Measurements from ENCODE around the gene NBEA.

NBEA gene

GRCh38 chr13:35592457-35592856 is 650.4 kb downstream of the NBEA start:
- no peak overlapping the region for H3K27ac ChIP-seq (replicated peaks; ENCODE audit: low read length)
- no peak overlapping the region for H2BK5ac ChIP-seq (ENCODE audit: low read length)
- DNase-seq (ENCODE audit: low spot score), result no peak
- no peak overlapping the region for H4K91ac ChIP-seq (ENCODE audit: low read depth, low read length, poor library complexity)
- H2AFZ ChIP-seq (ENCODE audit: low read length), result no peak overlapping the region
- H3K9ac ChIP-seq (ENCODE audit: low read depth, low read length, poor library complexity), result no peak overlapping the region
- no CpG with 5 or more reads among the region's 4 CpGs for WGBS, 2 donors (ENCODE audit: extremely low coverage in 2 of 2, insufficient read length in 2 of 2, insufficient replicate concordance in 1 of 2)
- H3K4ac ChIP-seq (ENCODE audit: low read length), result no peak overlapping the region
- H3K36me3 ChIP-seq (replicated peaks in 1 of 2; ENCODE audit: control insufficient read depth in 2 of 2, insufficient read depth in 2 of 2, low read length in 2 of 2), result no peaks in the 10 kb centered on the region
- H3K18ac ChIP-seq (ENCODE audit: low read length), result no peak overlapping the region
- no peak overlapping the region for H3K23ac ChIP-seq (ENCODE audit: low read depth, low read length, poor library complexity)
- H3K9me3 ChIP-seq (replicated peaks in 1 of 2; ENCODE audit: control insufficient read depth in 2 of 2, insufficient read depth in 1 of 2, low read depth in 1 of 2, low read length in 2 of 2), result no peaks in the 10 kb centered on the region
- no peak overlapping the region for H2AK5ac ChIP-seq (ENCODE audit: low read depth, low read length)
- H3K14ac ChIP-seq (ENCODE audit: low read length), result no peak overlapping the region
- no peak overlapping the region for H2BK120ac ChIP-seq (ENCODE audit: low read depth, low read length)
- no peak overlapping the region for H3K4me3 ChIP-seq (ENCODE audit: low read length in 2 of 2)
- no peak overlapping the region for H4K8ac ChIP-seq (ENCODE audit: low read depth, low read length)
- H3K4me1 ChIP-seq (ENCODE audit: control insufficient read depth in 2 of 2, insufficient read depth in 1 of 2, low read depth in 1 of 2, low read length in 2 of 2), result peaks cover 0 to 2% of the 10 kb centered on the region in 2 donors
- no peak overlapping the region for H3K4me2 ChIP-seq (ENCODE audit: insufficient read depth, low read length, poor library complexity, severe bottlenecking)
- no peak overlapping the region for H2BK12ac ChIP-seq (ENCODE audit: low read length)
- no peaks in the 10 kb centered on the region for H3K27me3 ChIP-seq (ENCODE audit: control insufficient read depth in 3 of 3, insufficient read depth in 3 of 3, low read depth in 1 of 3, low read length in 3 of 3)
- H3K79me1 ChIP-seq (ENCODE audit: low read depth, low read length), result no peaks in the 10 kb centered on the region
- no peak overlapping the region for H2BK15ac ChIP-seq (ENCODE audit: low read length)

GRCh38 chr13:35593651-35594050 is 651.6 kb downstream of the NBEA start:
- Histone ChIP-seq H2BK12ac (ENCODE audit: low read length) (no peak overlapping the region), H3K27ac (replicated peaks; ENCODE audit: low read length) (no peak overlapping the region), H4K8ac (ENCODE audit: low read depth, low read length) (no peak overlapping the region), H4K91ac (ENCODE audit: low read depth, low read length, poor library complexity) (no peak overlapping the region), H3K9me3 (replicated peaks in 1 of 2; ENCODE audit: control insufficient read depth in 2 of 2, insufficient read depth in 1 of 2, low read depth in 1 of 2, low read length in 2 of 2) (no peaks in the 10 kb centered on the region), H3K27me3 (ENCODE audit: control insufficient read depth in 3 of 3, insufficient read depth in 3 of 3, low read depth in 1 of 3, low read length in 3 of 3) (no peaks in the 10 kb centered on the region), H3K9ac (ENCODE audit: low read depth, low read length, poor library complexity) (no peak overlapping the region), H3K4me1 (ENCODE audit: control insufficient read depth in 2 of 2, insufficient read depth in 1 of 2, low read depth in 1 of 2, low read length in 2 of 2) (peaks cover 0 to 2% of the 10 kb centered on the region in 2 donors), H3K79me1 (ENCODE audit: low read depth, low read length) (no peaks in the 10 kb centered on the region), H2BK5ac (ENCODE audit: low read length) (no peak overlapping the region), H2AK5ac (ENCODE audit: low read depth, low read length) (no peak overlapping the region), H3K36me3 (replicated peaks in 1 of 2; ENCODE audit: control insufficient read depth in 2 of 2, insufficient read depth in 2 of 2, low read length in 2 of 2) (no peaks in the 10 kb centered on the region), H2BK15ac (ENCODE audit: low read length) (no peak overlapping the region), H2AFZ (ENCODE audit: low read length) (no peak overlapping the region), H3K4ac (ENCODE audit: low read length) (no peak overlapping the region), H2BK120ac (ENCODE audit: low read depth, low read length) (no peak overlapping the region), H3K18ac (ENCODE audit: low read length) (no peak overlapping the region), H3K4me2 (ENCODE audit: insufficient read depth, low read length, poor library complexity, severe bottlenecking) (no peak overlapping the region), H3K4me3 (ENCODE audit: low read length in 2 of 2) (no peak overlapping the region), H3K14ac (ENCODE audit: low read length) (no peak overlapping the region), H3K23ac (ENCODE audit: low read depth, low read length, poor library complexity) (no peak overlapping the region)
- no CpG with 5 or more reads among the region's 3 CpGs for WGBS, 2 donors (ENCODE audit: extremely low coverage in 2 of 2, insufficient read length in 2 of 2, insufficient replicate concordance in 1 of 2)
- no peak for DNase-seq (ENCODE audit: low spot score)

DNA sequence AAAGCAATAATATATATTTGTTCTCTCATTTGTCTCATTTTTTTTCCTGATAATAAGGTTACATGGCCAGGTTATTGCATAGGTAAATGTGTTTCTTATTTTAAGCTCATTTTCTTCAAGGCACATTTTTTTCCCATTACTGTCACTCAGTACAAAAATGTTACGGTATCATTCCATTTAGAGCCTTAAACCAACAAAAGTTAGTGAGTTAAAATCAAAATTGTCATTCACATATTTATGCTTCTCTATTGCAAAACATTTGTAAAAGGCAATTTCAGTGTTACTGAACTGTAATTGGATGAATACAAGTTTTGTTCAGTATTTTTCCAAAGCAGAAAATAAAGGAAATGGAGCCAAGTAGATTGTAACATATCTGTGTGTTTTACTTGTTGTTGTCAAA is 652.0 kb downstream of the NBEA start:
- Histone ChIP-seq H3K9ac (ENCODE audit: low read depth, low read length, poor library complexity) (no peak overlapping the region), H3K4me1 (ENCODE audit: control insufficient read depth in 2 of 2, insufficient read depth in 1 of 2, low read depth in 1 of 2, low read length in 2 of 2) (peaks cover 0 to 2% of the 10 kb centered on the region in 2 donors), H3K27me3 (ENCODE audit: control insufficient read depth in 3 of 3, insufficient read depth in 3 of 3, low read depth in 1 of 3, low read length in 3 of 3) (no peaks in the 10 kb centered on the region), H3K18ac (ENCODE audit: low read length) (no peak overlapping the region), H2BK120ac (ENCODE audit: low read depth, low read length) (no peak overlapping the region), H3K27ac (replicated peaks; ENCODE audit: low read length) (no peak overlapping the region), H3K4me2 (ENCODE audit: insufficient read depth, low read length, poor library complexity, severe bottlenecking) (no peak overlapping the region), H3K23ac (ENCODE audit: low read depth, low read length, poor library complexity) (no peak overlapping the region), H2BK15ac (ENCODE audit: low read length) (no peak overlapping the region), H3K4me3 (ENCODE audit: low read length in 2 of 2) (no peak overlapping the region), H3K9me3 (replicated peaks in 1 of 2; ENCODE audit: control insufficient read depth in 2 of 2, insufficient read depth in 1 of 2, low read depth in 1 of 2, low read length in 2 of 2) (no peaks in the 10 kb centered on the region), H3K36me3 (replicated peaks in 1 of 2; ENCODE audit: control insufficient read depth in 2 of 2, insufficient read depth in 2 of 2, low read length in 2 of 2) (no peaks in the 10 kb centered on the region), H2AFZ (ENCODE audit: low read length) (no peak overlapping the region), H3K14ac (ENCODE audit: low read length) (no peak overlapping the region), H3K79me1 (ENCODE audit: low read depth, low read length) (no peaks in the 10 kb centered on the region), H2AK5ac (ENCODE audit: low read depth, low read length) (no peak overlapping the region), H4K91ac (ENCODE audit: low read depth, low read length, poor library complexity) (no peak overlapping the region), H4K8ac (ENCODE audit: low read depth, low read length) (no peak overlapping the region), H2BK12ac (ENCODE audit: low read length) (no peak overlapping the region), H2BK5ac (ENCODE audit: low read length) (no peak overlapping the region), H3K4ac (ENCODE audit: low read length) (no peak overlapping the region)
- no peak for DNase-seq (ENCODE audit: low spot score)
- no CpG with 5 or more reads among the region's 1 CpG for WGBS, 2 donors (ENCODE audit: extremely low coverage in 2 of 2, insufficient read length in 2 of 2, insufficient replicate concordance in 1 of 2)

DNA sequence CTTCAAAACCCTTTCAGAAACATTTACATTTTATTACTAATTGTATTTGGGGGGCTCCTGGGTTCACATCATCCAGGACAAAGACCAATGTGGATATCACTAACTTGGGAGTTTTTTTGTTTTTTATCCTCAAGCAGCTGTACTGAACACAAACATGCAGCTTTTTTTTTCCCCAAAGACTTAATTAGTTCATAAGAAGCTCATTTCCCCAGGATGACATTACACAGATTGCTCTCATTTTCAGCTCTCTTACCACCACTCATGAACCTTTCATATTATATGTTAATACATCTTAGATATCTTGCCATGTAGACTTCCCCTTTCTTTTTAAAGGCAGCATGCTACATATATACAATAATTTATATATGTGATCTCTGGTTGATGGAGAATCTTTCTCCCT is 653.1 kb downstream of the NBEA start:
- no peak overlapping the region for H4K91ac ChIP-seq (ENCODE audit: low read depth, low read length, poor library complexity)
- H2BK12ac ChIP-seq (ENCODE audit: low read length), result no peak overlapping the region
- no peaks in the 10 kb centered on the region for H3K27me3 ChIP-seq (ENCODE audit: control insufficient read depth in 3 of 3, insufficient read depth in 3 of 3, low read depth in 1 of 3, low read length in 3 of 3)
- no peak for DNase-seq (ENCODE audit: low spot score)
- H2BK15ac ChIP-seq (ENCODE audit: low read length), result no peak overlapping the region
- no peak overlapping the region for H3K23ac ChIP-seq (ENCODE audit: low read depth, low read length, poor library complexity)
- H3K79me1 ChIP-seq (ENCODE audit: low read depth, low read length), result no peaks in the 10 kb centered on the region
- no peak overlapping the region for H2BK5ac ChIP-seq (ENCODE audit: low read length)
- H3K9me3 ChIP-seq (replicated peaks in 1 of 2; ENCODE audit: control insufficient read depth in 2 of 2, insufficient read depth in 1 of 2, low read depth in 1 of 2, low read length in 2 of 2), result no peaks in the 10 kb centered on the region
- no peak overlapping the region for H3K9ac ChIP-seq (ENCODE audit: low read depth, low read length, poor library complexity)
- no peak overlapping the region for H3K4me2 ChIP-seq (ENCODE audit: insufficient read depth, low read length, poor library complexity, severe bottlenecking)
- H2AK5ac ChIP-seq (ENCODE audit: low read depth, low read length), result no peak overlapping the region
- no peak overlapping the region for H4K8ac ChIP-seq (ENCODE audit: low read depth, low read length)
- H3K4me3 ChIP-seq (ENCODE audit: low read length in 2 of 2), result no peak overlapping the region
- H3K27ac ChIP-seq (replicated peaks; ENCODE audit: low read length), result no peak overlapping the region
- no peak overlapping the region for H3K18ac ChIP-seq (ENCODE audit: low read length)
- H3K4ac ChIP-seq (ENCODE audit: low read length), result no peak overlapping the region
- no peak overlapping the region for H2AFZ ChIP-seq (ENCODE audit: low read length)
- H3K4me1 ChIP-seq (ENCODE audit: control insufficient read depth in 2 of 2, insufficient read depth in 1 of 2, low read depth in 1 of 2, low read length in 2 of 2), result peaks cover 2 to 4% of the 10 kb centered on the region in 2 donors
- H2BK120ac ChIP-seq (ENCODE audit: low read depth, low read length), result no peak overlapping the region
- no peak overlapping the region for H3K14ac ChIP-seq (ENCODE audit: low read length)
- H3K36me3 ChIP-seq (replicated peaks in 1 of 2; ENCODE audit: control insufficient read depth in 2 of 2, insufficient read depth in 2 of 2, low read length in 2 of 2), result no peaks in the 10 kb centered on the region
